Duodenal mucosa (tissue), 2 donors: ENCODE measurements around the gene CRIP1.
A peak's percentile ranks its signal among the peaks of the same experiment; 100 is the strongest.

Source experiments
- H3K27ac ChIP-seq: one replicate; pipeline ENCODE4 v1.7.0; 2013; ENCODE audit warnings: low read depth, low read length
- H3K27me3 ChIP-seq, 2 donors: one replicate each; pipeline ENCODE4 v1.7.0; 2013; ENCODE audit warnings: low read length in 2 of 2, control low read depth in 1 of 2; ENCODE audit not compliant: insufficient read depth in 2 of 2, control insufficient read depth in 1 of 2
- H3K36me3 ChIP-seq, 2 donors: one replicate each; pipeline ENCODE4 v1.7.0; 2013; ENCODE audit warnings: low read length in 2 of 2, control low read depth in 1 of 2; ENCODE audit not compliant: insufficient read depth in 2 of 2, control insufficient read depth in 1 of 2
- H3K4me1 ChIP-seq, 2 donors: one replicate each; pipeline ENCODE4 v1.7.0; 2013; ENCODE audit warnings: low read length in 2 of 2, control low read depth in 1 of 2; ENCODE audit not compliant: insufficient read depth in 2 of 2, control insufficient read depth in 1 of 2
- H3K4me3 ChIP-seq, 2 donors: one replicate each; pipeline ENCODE4 v1.7.0; 2013; ENCODE audit warnings: low read length in 2 of 2, low read depth in 1 of 2
- H3K9ac ChIP-seq, 2 donors: one replicate each; pipeline ENCODE4 v1.7.0; 2013; ENCODE audit warnings: low read length in 2 of 2, low read depth in 1 of 2
- H3K9me3 ChIP-seq, 2 donors: one replicate each; pipeline ENCODE4 v1.7.0; 2013; ENCODE audit warnings: low read length in 2 of 2, control low read depth in 1 of 2; ENCODE audit not compliant: control insufficient read depth in 1 of 2

Gene CRIP1

DNA sequence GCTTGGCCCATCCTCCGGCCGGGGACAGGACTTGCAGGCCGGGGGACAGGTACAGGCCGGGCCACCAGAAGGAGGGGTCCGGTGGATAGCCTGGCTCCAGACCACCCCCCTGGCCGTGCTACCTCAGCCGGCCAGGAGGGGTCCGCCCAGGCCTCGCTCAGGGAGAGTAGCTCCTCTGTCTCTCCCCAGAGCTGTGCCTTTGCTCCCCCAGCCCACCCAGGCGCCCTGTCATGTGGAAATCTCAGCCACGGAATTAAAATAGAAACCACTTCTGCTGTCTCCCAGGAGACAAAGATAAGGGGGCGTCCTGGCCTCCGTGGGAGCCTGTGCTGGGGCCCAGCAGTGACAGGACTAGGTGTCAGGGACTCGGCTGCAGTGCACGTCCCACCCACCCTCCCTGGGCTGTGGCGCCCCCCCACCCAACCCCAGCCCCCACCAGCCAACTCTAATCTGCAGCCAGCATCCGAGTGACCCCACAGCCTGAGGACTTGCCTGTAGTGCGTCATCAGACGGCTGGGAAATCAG is 15.3 kb upstream of the CRIP1 start:
- no peak overlapping the region for H3K9ac ChIP-seq
- H3K9me3 ChIP-seq = no peaks in the 10 kb centered on the region
- H3K27ac ChIP-seq = no peak overlapping the region
- H3K4me3 ChIP-seq = no peak overlapping the region
- H3K4me1 ChIP-seq = peaks cover 13 to 25% of the 10 kb centered on the region in 2 donors
- H3K36me3 ChIP-seq = peaks cover 3 to 13% of the 10 kb centered on the region in 2 donors
- peaks cover 15 to 19% of the 10 kb centered on the region in 2 donors for H3K27me3 ChIP-seq

DNA sequence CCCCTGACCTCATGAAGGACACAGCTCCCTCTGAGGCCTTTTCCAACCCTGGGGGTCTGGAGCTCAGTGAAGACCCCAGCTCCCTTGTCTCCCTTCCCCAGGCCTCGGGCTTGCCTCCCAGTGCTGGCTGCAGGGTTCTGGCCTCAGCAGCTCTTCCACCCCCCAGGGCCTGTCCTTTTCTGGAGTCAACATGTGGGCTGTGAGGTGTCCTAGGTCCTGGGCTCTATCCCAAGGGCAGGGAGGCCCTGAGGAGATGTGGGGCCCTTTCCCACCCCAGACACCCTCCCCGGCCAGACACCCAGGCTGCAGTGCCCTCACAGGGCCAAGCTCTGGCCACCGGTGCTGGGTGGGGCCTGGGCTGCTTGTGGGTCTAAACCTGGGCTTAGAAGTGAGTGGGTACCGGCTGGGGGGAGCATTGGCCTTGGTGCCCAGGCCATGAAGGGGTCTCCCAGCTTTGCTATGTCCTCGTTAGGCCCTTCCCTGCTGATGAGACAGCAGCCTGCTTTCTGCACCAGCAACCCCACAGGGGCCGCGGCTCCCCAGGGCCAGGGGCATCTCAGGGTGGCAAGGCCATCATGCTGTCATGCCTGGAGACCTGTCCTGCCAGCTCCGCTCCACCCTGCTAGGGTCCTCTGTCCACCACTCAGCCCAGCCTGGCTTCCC is 14.7 kb upstream of the CRIP1 start:
- peaks cover 1 to 9% of the 10 kb centered on the region in 2 donors for H3K36me3 ChIP-seq
- peaks cover 21 to 25% of the 10 kb centered on the region in 2 donors for H3K27me3 ChIP-seq
- no peaks in the 10 kb centered on the region for H3K9me3 ChIP-seq
- peak overlapping the region; percentile 32 for H3K27ac ChIP-seq
- H3K9ac ChIP-seq = no peak overlapping the region
- peaks cover 18 to 31% of the 10 kb centered on the region in 2 donors for H3K4me1 ChIP-seq
- no peak overlapping the region for H3K4me3 ChIP-seq

DNA sequence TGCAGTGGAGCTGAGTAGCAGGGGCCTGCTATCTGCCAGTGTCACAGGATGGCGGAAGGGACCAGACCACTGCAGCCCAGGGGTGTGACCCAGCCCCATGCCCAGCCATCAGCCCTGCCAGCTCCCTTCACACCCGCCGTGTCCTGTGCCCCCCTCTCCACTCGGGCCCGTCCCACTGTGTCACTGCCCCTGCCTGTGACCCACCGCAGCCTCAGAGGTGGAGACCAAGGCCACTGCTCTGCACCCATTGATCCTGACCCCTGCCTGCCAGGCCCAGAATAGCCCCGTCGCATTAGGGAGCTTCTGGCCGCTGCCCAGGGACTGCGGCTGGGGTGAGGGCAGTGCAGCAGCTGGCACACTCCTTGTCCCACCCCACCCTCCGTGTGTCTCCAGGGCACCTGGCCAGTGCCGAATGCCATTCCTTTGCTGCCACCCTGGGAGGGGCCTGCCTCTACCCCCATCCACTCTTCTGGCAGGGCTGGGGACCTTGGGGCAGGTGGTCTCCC is 14.1 kb upstream of the CRIP1 start:
- peaks cover 26 to 29% of the 10 kb centered on the region in 2 donors for H3K27me3 ChIP-seq
- H3K27ac ChIP-seq = peak overlapping the region; percentile 32
- H3K4me1 ChIP-seq = peaks cover 23 to 34% of the 10 kb centered on the region in 2 donors
- peaks cover 0 to 6% of the 10 kb centered on the region in 2 donors for H3K36me3 ChIP-seq
- H3K9me3 ChIP-seq = no peaks in the 10 kb centered on the region
- H3K4me3 ChIP-seq = no peak overlapping the region
- no peak overlapping the region for H3K9ac ChIP-seq

GRCh38 chr14:105473033-105473676 is 13.5 kb upstream of the CRIP1 start:
- H3K4me3 ChIP-seq = peak overlapping the region; percentile 43 to 57
- H3K27me3 ChIP-seq = peaks cover 29% of the 10 kb centered on the region in 2 donors
- H3K9ac ChIP-seq = peak overlapping the region in 1 of 2 donors; percentile 32
- H3K27ac ChIP-seq = peak overlapping the region; percentile 67
- no peaks in the 10 kb centered on the region for H3K9me3 ChIP-seq
- peaks cover 23 to 34% of the 10 kb centered on the region in 2 donors for H3K4me1 ChIP-seq
- peaks cover 0 to under 1% of the 10 kb centered on the region in 2 donors for H3K36me3 ChIP-seq

GRCh38 chr14:105473677-105474482 is 12.8 kb upstream of the CRIP1 start:
- Histone ChIP-seq H3K27me3 (peaks cover 29 to 31% of the 10 kb centered on the region in 2 donors), H3K9ac (peak overlapping the region in 1 of 2 donors; percentile 32), H3K27ac (peak overlapping the region; percentile 67), H3K36me3 (no peaks in the 10 kb centered on the region), H3K9me3 (no peaks in the 10 kb centered on the region), H3K4me3 (peak overlapping the region; percentile 43 to 57), H3K4me1 (peaks cover 23 to 34% of the 10 kb centered on the region in 2 donors)

- Histone ChIP-seq H3K9ac (peak within 1 kb of the TSS; percentile 32 to 33), H3K4me1 (peaks cover 23 to 35% of the 10 kb centered on the region in 2 donors), H3K4me3 (peak within 1 kb of the TSS; percentile 59 to 62), H3K27me3 (peaks cover 35 to 37% of the 10 kb centered on the region in 2 donors), H3K36me3 (no peaks in the 10 kb centered on the region), H3K9me3 (no peaks in the 10 kb centered on the region), H3K27ac (peak within 1 kb of the TSS; percentile 85)
Measured at GRCh38 chr14:105474483-105475268, 12.0 kb upstream of the CRIP1 start, which contains the start of gene CRIP2. Gene CRIP2 (plus strand): TSS chr14:105474821. CDS start chr14:105474863, 42 bp downstream.

- H3K4me1 ChIP-seq = peaks cover 23 to 40% of the 10 kb centered on the region in 2 donors
- peak overlapping the region; percentile 85 for H3K27ac ChIP-seq
- H3K9me3 ChIP-seq = no peaks in the 10 kb centered on the region
- peak overlapping the region in 1 of 2 donors; percentile 33 for H3K9ac ChIP-seq
- H3K4me3 ChIP-seq = peak overlapping the region; percentile 59 to 62
- H3K27me3 ChIP-seq = peaks cover 41 to 43% of the 10 kb centered on the region in 2 donors
- no peaks in the 10 kb centered on the region for H3K36me3 ChIP-seq
Measured at GRCh38 chr14:105475269-105476096, 11.2 kb upstream of the CRIP1 start.

DNA sequence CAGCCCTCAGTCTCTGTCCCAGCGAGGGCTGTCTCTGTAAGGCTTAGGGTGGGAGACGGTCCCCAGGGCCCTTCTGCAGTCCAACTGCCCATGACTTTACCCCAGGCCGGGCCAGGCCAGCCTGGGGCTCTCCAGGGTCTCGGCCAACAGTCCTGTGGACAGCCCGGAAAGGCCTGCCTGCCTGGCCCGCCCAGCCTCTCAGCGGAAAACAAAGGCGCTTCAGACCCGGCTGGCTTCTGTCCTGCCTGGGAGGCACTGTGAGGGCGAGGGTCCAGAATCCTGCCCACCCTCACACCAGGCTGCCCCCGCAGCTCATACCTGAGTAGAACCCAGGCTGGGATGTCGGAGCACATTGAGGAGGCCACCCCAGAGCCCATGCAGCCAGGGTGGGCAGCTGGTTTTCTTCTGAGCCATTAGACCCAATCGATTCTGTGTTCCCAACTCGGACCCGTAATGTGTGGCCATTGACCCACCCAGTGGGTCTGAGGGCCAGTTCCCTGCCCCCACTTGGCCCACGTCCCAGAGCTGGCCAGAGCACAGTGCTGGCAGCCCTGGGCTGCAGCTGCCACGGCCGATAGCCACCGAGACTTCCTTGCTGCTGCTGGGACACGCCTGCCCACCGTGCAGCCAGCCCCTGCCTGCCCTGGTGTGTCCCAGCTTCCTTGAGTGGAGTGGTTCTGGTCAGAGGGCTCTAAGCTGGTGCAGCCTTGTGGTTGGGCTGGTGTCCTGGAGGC is 10.4 kb upstream of the CRIP1 start:
- peak overlapping the region; percentile 85 for H3K27ac ChIP-seq
- peak overlapping the region in 1 of 2 donors; percentile 33 for H3K9ac ChIP-seq
- peaks cover 31 to 48% of the 10 kb centered on the region in 2 donors for H3K4me1 ChIP-seq
- no peaks in the 10 kb centered on the region for H3K9me3 ChIP-seq
- peak overlapping the region; percentile 59 to 62 for H3K4me3 ChIP-seq
- H3K27me3 ChIP-seq = peaks cover 41 to 43% of the 10 kb centered on the region in 2 donors
- H3K36me3 ChIP-seq = no peaks in the 10 kb centered on the region
